Heart left ventricle (tissue), 16 donors: Measurements from ENCODE around the gene RAP1GDS1. TPM values are rescaled to one million over a fixed set of nuclear protein-coding genes. Genes with fewer than 3 reads are reported as not detected.
"Not testable (repeated sequence)": the region's sequence is repeated elsewhere in the genome, so short reads cannot be mapped to it uniquely, and the experiment has no call there.

ENCODE experiments used
- ATAC-seq, 4 donors: fragments of 200-7000 bp; cut with Tn5 transposase; one replicate each; pipeline ENCODE4 v1.9.1; 2020 to 2022; ENCODE audit warnings: moderate library complexity in 4 of 4, mild to moderate bottlenecking in 3 of 4, moderate number of reproducible peaks in 1 of 4
- DNase-seq, 5 donors: peaks; one replicate each; pipeline ENCODE4 v3.0.0-alpha.2; 2020
- H3K27ac ChIP-seq, 12 donors: fragments of 200-600 bp; sonication (generic) in 4 of 12; one replicate each; pipeline versions ENCODE4 v1.5.0 to v1.8.0; 2016 to 2022; ENCODE audit warnings: mild to moderate bottlenecking in 2 of 12
- H3K27me3 ChIP-seq, 9 donors: fragments of 200-600 bp; sonication (generic) in 2 of 9; one replicate each; pipeline versions ENCODE4 v1.5.1 to v1.8.0; 2016 to 2022; ENCODE audit warnings: mild to moderate bottlenecking in 3 of 9
- H3K36me3 ChIP-seq, 9 donors: fragments of 200-600 bp; sonication (generic) in 2 of 9; one replicate each; pipeline versions ENCODE4 v1.5.0 to v1.8.0; 2018 to 2022; ENCODE audit warnings: mild to moderate bottlenecking in 2 of 9
- H3K4me1 ChIP-seq, 12 donors: fragments of 200-600 bp; sonication (generic) in 4 of 12; one replicate each; pipeline versions ENCODE4 v1.5.0 to v1.8.0; 2016 to 2022; ENCODE audit warnings: mild to moderate bottlenecking in 3 of 12
- H3K4me3 ChIP-seq, 12 donors: fragments of 200-600 bp; sonication (generic) in 4 of 12; one replicate each; pipeline versions ENCODE4 v1.5.0 to v1.8.0; 2017 to 2022; ENCODE audit warnings: mild to moderate bottlenecking in 9 of 12, moderate library complexity in 4 of 12
- H3K9me3 ChIP-seq, 12 donors: fragments of 200-600 bp; sonication (generic) in 4 of 12; one replicate each; pipeline versions ENCODE4 v1.5.0 to v1.8.0; 2016 to 2022; ENCODE audit warnings: mild to moderate bottlenecking in 1 of 12
- CTCF ChIP-seq, 12 donors: fragments of 200-600 bp; sonication (generic) in 4 of 12; IDR thresholded peaks; one replicate each; pipeline versions ENCODE4 v1.5.0 to v1.8.0; 2018 to 2022; ENCODE audit warnings: antibody characterized with exemption in 12 of 12, mild to moderate bottlenecking in 5 of 12
- POLR2A ChIP-seq, 2 donors: fragments of 450-650 bp; IDR thresholded peaks; one replicate each; pipeline ENCODE4 v1.6.1; 2017; ENCODE audit warnings: antibody characterized with exemption in 2 of 2, mild to moderate bottlenecking in 2 of 2, moderate library complexity in 2 of 2
- WGBS, 4 donors: extraction: QIAGEN DNeasy Blood & Tissue Kit in 2 of 4; methylation state at CpG; one replicate each; pipeline versions ENCODE4 v1.1.5 to v1.1.7; 2013 to 2018; 5-methylcytosine and 5-hydroxymethylcytosine counted together
- intact Hi-C, 10 donors: fragments of 100-400 bp; cut with DNase I; formaldehyde crosslinking; loops; one replicate each; pipeline versions ENCODE4 v1.11.1 to v1.14.2; 2022
- polyA plus RNA-seq, 2 donors: library from polyadenylated mRNA; stranded (reverse); fragments of 200-250 nt; gene quantifications; one replicate each; pipeline ENCODE4 v1.2.3, GENCODE V29; 2013
- total RNA-seq, 9 donors: library from RNA; depleted of rRNA in 2 of 9; stranded (reverse); fragments of >200 nt in 2 of 9; fragmentation: NEBNext Ultra II Directional in 3 of 9; extraction: Animal tissue kit (Norgen Biotek cat#: 25700) in 3 of 9; gene quantifications; one replicate each; pipeline versions ENCODE4 v1.1.0 to v1.2.4, GENCODE V29; 2016 to 2023
- donor health status: ischemic (EF 13 %, LVEDD 7.1; RV severe dilation, severe dysfunction).
- donor health status: healthy with polysubstance abuse.
- donor health status: DM: no; HTN: yes; CAD: no.
- donor health status: DM: no; HTN: no; CAD: no.
- donor health status: ischemic (EF 25% LVEDD 6.9; RV normal size, moderate dysfunction).
- donor health status: ischemic (EF 25% LVEDD 5.7; RV mildly dilated, moderate dysfunction).
- donor health status: healthy.
- donor health status: DM: yes; HTN: yes; CAD: no.
- donor health status: ischemic (EF 35%, LVEDD 5.7; RV mildly dilated, moderate dysfunction).
- donor health status: nonischemic (EF 11% LVEDD 7.7; RV severe dilation, severe dysfunction).
- donor health status: DM: yes; HTN: yes; CAD: no.
- donor health status: PGD.
- donor health status: ischemic (EF 29% LVEDD 5.4; RV normal size, mild dysfunction).
- donor health status: nonischemic (EF 23%, LVEDD 6.1; RV moderate dilation, normal function).

The RAP1GDS1 gene
- total and polyA plus RNA-seq, 11 donors: 4.2 to 26.6 (median 12.5) TPM

GRCh38 chr4:98452091-98452490 is 190.9 kb downstream of the RAP1GDS1 start:
- no peak for ATAC-seq
- DNase-seq: no peak
- intact Hi-C loops: no loop called here
- Histone ChIP-seq H3K4me3 (no peak overlapping the region), H3K4me1 (peaks cover 0 to 23% (median 0%) of the 10 kb centered on the region in 12 donors), H3K27ac (no peak overlapping the region), H3K27me3 (no peaks in the 10 kb centered on the region), H3K9me3 (peaks cover 0 to 11% (median 0%) of the 10 kb centered on the region in 12 donors), H3K36me3 (no peaks in the 10 kb centered on the region)
- TF ChIP-seq CTCF (IDR thresholded peaks at IDR 0.05) (no peak), POLR2A (IDR thresholded peaks at IDR 0.05) (no peak)
- WGBS, 4 donors: 81 to 91% (median 86%) methylated on average over 3 of the region's 3 CpGs

DNA sequence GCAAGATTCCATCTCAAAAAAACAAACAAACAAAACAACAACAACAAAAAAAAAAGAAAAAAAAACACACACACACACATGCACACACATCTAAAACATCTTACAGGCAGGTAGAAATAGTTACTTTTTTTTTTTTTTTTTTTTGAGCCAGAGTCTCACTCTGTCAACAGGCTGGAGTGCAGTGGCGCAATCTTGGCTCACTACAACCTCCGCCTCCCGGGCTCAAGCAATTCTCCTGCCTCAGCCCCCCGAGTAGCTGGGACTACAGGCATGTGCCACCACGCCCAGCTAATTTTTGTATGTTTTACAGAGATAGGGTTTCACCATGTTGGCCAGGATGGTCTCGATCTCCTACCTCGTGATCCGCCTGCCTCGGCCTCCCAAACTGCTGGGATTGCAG is 196.2 kb downstream of the RAP1GDS1 start:
- DNase-seq, H3K27me3 ChIP-seq, H3K27ac ChIP-seq, intact Hi-C loops, ATAC-seq, H3K9me3 ChIP-seq, H3K36me3 ChIP-seq, H3K4me1 ChIP-seq, H3K4me3 ChIP-seq: not testable (repeated sequence)
- WGBS, 4 donors: 93 to 96% (median 94%) methylated on average over 9 of the region's 9 CpGs

DNA sequence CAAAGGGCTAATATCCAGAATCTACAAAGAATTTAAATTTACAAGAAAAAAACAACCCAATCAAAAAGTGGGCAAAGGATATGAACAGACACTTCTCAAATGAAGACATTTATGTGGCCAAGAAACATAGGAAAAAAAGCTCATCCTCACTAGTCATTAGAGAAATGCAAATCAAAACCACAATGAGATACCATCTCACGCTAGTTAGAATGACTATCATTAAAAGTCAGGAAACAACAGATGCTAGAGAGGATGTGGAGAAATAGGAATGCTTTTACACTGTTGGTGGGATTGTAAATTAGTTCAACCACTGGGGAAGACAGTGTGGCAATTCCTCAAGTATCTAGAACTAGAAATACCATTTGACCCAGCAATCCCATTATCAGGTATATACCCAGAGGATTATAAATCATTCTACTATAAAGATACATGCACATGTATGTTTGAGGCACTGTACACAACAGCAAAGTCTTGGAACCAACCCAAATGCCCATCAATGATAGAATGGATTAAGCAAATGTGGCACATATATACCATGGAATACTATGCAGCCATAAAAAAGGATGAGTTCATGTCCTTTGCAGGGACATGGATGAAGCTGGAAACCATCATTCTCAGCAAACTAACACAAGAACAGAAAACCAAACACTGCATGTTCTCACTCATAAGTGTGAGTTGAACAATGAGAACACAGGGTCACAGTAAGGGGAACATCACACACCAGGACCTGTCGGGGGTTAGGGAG is 200.1 kb downstream of the RAP1GDS1 start:
- intact Hi-C loops: loop anchor here in 7 of 10 donors (5.0 to 10.0 kb wide), 7 partner anchors 164 to 1004 kb away; partner anchors contain the start of gene TSPAN5 (in 1 of the 7)
- H3K27ac ChIP-seq, ATAC-seq, DNase-seq, H3K36me3 ChIP-seq, H3K27me3 ChIP-seq, H3K9me3 ChIP-seq, H3K4me3 ChIP-seq, H3K4me1 ChIP-seq: not testable (repeated sequence)
- WGBS, 4 donors: 92 to 97% (median 94%) methylated on average over 2 of the region's 2 CpGs

DNA sequence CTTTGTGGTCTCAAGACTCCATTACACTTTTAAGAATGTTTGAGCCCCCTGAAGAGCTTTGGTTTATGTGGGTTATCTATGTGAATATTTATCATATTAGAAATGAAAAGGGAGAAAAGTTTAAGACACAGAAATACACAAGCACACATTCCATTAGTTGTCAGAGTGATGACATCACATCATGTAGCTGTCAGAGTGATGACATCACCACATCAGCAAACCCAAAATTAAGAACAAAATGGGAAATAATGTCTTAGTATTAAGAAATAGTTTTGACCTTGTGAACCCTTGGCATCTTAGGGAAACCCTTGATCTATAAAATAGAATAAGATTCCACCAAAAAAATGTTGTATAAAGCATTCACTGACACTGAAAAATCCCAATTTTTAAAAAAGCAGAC is 201.3 kb downstream of the RAP1GDS1 start:
- TF ChIP-seq POLR2A (IDR thresholded peaks at IDR 0.05): no peak
- no peak for TF ChIP-seq CTCF (IDR thresholded peaks at IDR 0.05)

GRCh38 chr4:98466868-98467599 is 205.8 kb downstream of the RAP1GDS1 start:
- no peak overlapping the region for H3K27ac ChIP-seq
- no peaks in the 10 kb centered on the region for H3K27me3 ChIP-seq
- intact Hi-C loops: loop anchor here in 8 of 10 donors (5.0 to 10.0 kb wide), 11 partner anchors 158 to 998 kb away; partner anchors contain the start of gene TSPAN5 (in 1 of the 8)
- DNase-seq: no peak
- WGBS, 4 donors: 33 to 43% (median 36%) methylated on average over 8 of the region's 8 CpGs
- H3K9me3 ChIP-seq: no peaks in the 10 kb centered on the region
- TF ChIP-seq CTCF (IDR thresholded peaks at IDR 0.05) (no peak), POLR2A (IDR thresholded peaks at IDR 0.05) (no peak)
- no peak for ATAC-seq
- H3K4me3 ChIP-seq: peak overlapping the region in 4 of 12 donors; percentile 42 to 53 (median 50)
- H3K4me1 ChIP-seq: peaks cover 0 to 20% (median 10%) of the 10 kb centered on the region in 12 donors
- peaks cover 0 to 2% (median 0%) of the 10 kb centered on the region in 9 donors for H3K36me3 ChIP-seq

More for the DNA sequence above, 201.3 kb downstream of the RAP1GDS1 start:
- Histone ChIP-seq H3K9me3 (peaks cover 0 to 4% (median 0%) of the 10 kb centered on the region in 12 donors), H3K4me1 (peaks cover 0 to 5% (median 0%) of the 10 kb centered on the region in 12 donors), H3K36me3 (no peaks in the 10 kb centered on the region), H3K27me3 (no peaks in the 10 kb centered on the region), H3K27ac (no peak overlapping the region), H3K4me3 (no peak overlapping the region)
- no peak for DNase-seq
- no peak for ATAC-seq
- intact Hi-C loops: loop anchor here in 7 of 10 donors (5.0 to 10.0 kb wide), 7 partner anchors 162 to 1002 kb away; partner anchors contain the start of gene TSPAN5 (in 1 of the 7)
